Colonic mucosa (tissue), 4 donors: ENCODE results near the gene COL6A2. TPM values are rescaled to one million over a fixed set of nuclear protein-coding genes. Genes with fewer than 3 reads are reported as not detected.

Experiments used
- DNase-seq: peaks from one replicate; pipeline ENCODE4 v3.0.0-alpha.2; 2020
- H3K27ac ChIP-seq: fragments of 200-600 bp; one replicate; pipeline ENCODE4 v1.8.0; 2021
- H3K27me3 ChIP-seq: fragments of 200-600 bp; one replicate; pipeline ENCODE4 v1.8.0; 2021
- H3K36me3 ChIP-seq: fragments of 200-600 bp; one replicate; pipeline ENCODE4 v1.8.0; 2021
- H3K4me1 ChIP-seq: fragments of 200-600 bp; one replicate; pipeline ENCODE4 v1.8.0; 2021; ENCODE audit warnings: mild to moderate bottlenecking
- H3K4me3 ChIP-seq: fragments of 200-600 bp; one replicate; pipeline ENCODE4 v1.8.0; 2021
- H3K9ac ChIP-seq, 2 donors: one replicate each; pipeline ENCODE4 v1.7.0; 2013; ENCODE audit warnings: control low read depth in 2 of 2, low read depth in 2 of 2, low read length in 2 of 2
- H3K9me3 ChIP-seq: fragments of 200-600 bp; one replicate; pipeline ENCODE4 v1.8.0; 2021
- CTCF ChIP-seq: fragments of 200-600 bp; IDR thresholded peaks from one replicate; pipeline ENCODE4 v1.8.0; 2022; ENCODE audit warnings: antibody characterized with exemption, mild to moderate bottlenecking
- intact Hi-C: fragments of 100-400 bp; cut with DNase I; formaldehyde crosslinking; loops from one replicate; pipeline ENCODE4 v1.14.1; 2022
- total RNA-seq, 2 donors: library from RNA; stranded (reverse); fragmentation: NEBNext Ultra II Directional in 1 of 2; extraction: Animal tissue kit (Norgen Biotek cat#: 25700) in 1 of 2; gene quantifications; one replicate each; pipeline ENCODE4 v1.2.1, GENCODE V29; 2021
- donor health status: healthy.
- donor health status: DM: no; HTN: no; CAD: no.
- donor health status: DM: no; HTN: no; CAD: no.

Gene COL6A2
- total RNA-seq, 2 donors from 2014 or later: 55.7 to 190 TPM

GRCh38 chr21:46089285-46089684 lies 8.6 kb upstream of the COL6A2 start:
- no peaks in the 10 kb centered on the region for H3K27me3 ChIP-seq
- H3K9me3 ChIP-seq: no peaks in the 10 kb centered on the region
- no peak overlapping the region for H3K4me3 ChIP-seq
- intact Hi-C loops: no loop called here
- no peak overlapping the region for H3K9ac ChIP-seq
- DNase-seq: no peak
- H3K36me3 ChIP-seq: no peaks in the 10 kb centered on the region
- no peak for TF ChIP-seq CTCF
- H3K4me1 ChIP-seq: no peaks in the 10 kb centered on the region
- no peak overlapping the region for H3K27ac ChIP-seq

- H3K27ac ChIP-seq: no peak overlapping the region
- no peak overlapping the region for H3K4me3 ChIP-seq
- no peaks in the 10 kb centered on the region for H3K36me3 ChIP-seq
- no peak for DNase-seq
- TF ChIP-seq CTCF: no peak
- H3K9ac ChIP-seq: no peak overlapping the region
- intact Hi-C loops: no loop called here
- H3K27me3 ChIP-seq: no peaks in the 10 kb centered on the region
- H3K9me3 ChIP-seq: no peaks in the 10 kb centered on the region
- H3K4me1 ChIP-seq: no peaks in the 10 kb centered on the region
Observed at GRCh38 chr21:46091118-46091517, 6.8 kb upstream of the COL6A2 start.

- no peak for DNase-seq
- Histone ChIP-seq H3K9me3 (no peaks in the 10 kb centered on the region), H3K4me1 (no peaks in the 10 kb centered on the region), H3K27ac (peak overlapping the region; percentile 78), H3K9ac (peak overlapping the region in 1 of 2 donors; percentile 38), H3K27me3 (no peaks in the 10 kb centered on the region), H3K4me3 (no peak overlapping the region), H3K36me3 (no peaks in the 10 kb centered on the region)
- intact Hi-C loops: no loop called here
- no peak for TF ChIP-seq CTCF
Observed at GRCh38 chr21:46091631-46092025, 6.3 kb upstream of the COL6A2 start.

- no peaks in the 10 kb centered on the region for H3K9me3 ChIP-seq
- peak; percentile 49 for DNase-seq
- H3K9ac ChIP-seq: peak overlapping the region in 1 of 2 donors; percentile 38
- H3K4me1 ChIP-seq: no peaks in the 10 kb centered on the region
- intact Hi-C loops: no loop called here
- H3K36me3 ChIP-seq: no peaks in the 10 kb centered on the region
- no peak for TF ChIP-seq CTCF
- no peak overlapping the region for H3K4me3 ChIP-seq
- peaks cover 2% of the 10 kb centered on the region for H3K27me3 ChIP-seq
- peak overlapping the region; percentile 78 for H3K27ac ChIP-seq
Observed at GRCh38 chr21:46092026-46092764, 5.7 kb upstream of the COL6A2 start.

- Histone ChIP-seq H3K4me3 (no peak overlapping the region), H3K9ac (peak overlapping the region in 1 of 2 donors; percentile 26), H3K4me1 (no peaks in the 10 kb centered on the region), H3K36me3 (no peaks in the 10 kb centered on the region), H3K27me3 (peaks cover 10% of the 10 kb centered on the region), H3K27ac (peak overlapping the region; percentile 78), H3K9me3 (no peaks in the 10 kb centered on the region)
- no peak for DNase-seq
- TF ChIP-seq CTCF: no peak
- intact Hi-C loops: no loop called here
Observed at GRCh38 chr21:46092811-46093667, 4.9 kb upstream of the COL6A2 start.
